Suprapubic skin (tissue), 4 donors: ENCODE measurements around the gene TMEM208. TPM values are rescaled to one million over a fixed set of nuclear protein-coding genes. Genes with fewer than 3 reads are reported as not detected.
A peak's percentile ranks its signal among the peaks of the same experiment; 100 is the strongest.

Experiments
- DNase-seq, 2 donors: peaks; one replicate each; pipeline ENCODE4 v3.0.0-alpha.2; 2019; ENCODE audit warnings: low spot score in 2 of 2
- H3K27ac ChIP-seq: fragments of 200-600 bp; sonication (generic); one replicate; pipeline ENCODE4 v1.5.1; 2019
- H3K27me3 ChIP-seq: fragments of 200-600 bp; sonication (generic); one replicate; pipeline ENCODE4 v1.5.1; 2019
- H3K36me3 ChIP-seq: fragments of 200-600 bp; sonication (generic); one replicate; pipeline ENCODE4 v1.5.1; 2019
- H3K4me1 ChIP-seq: fragments of 200-600 bp; sonication (generic); one replicate; pipeline ENCODE4 v1.5.1; 2019
- H3K4me3 ChIP-seq: fragments of 200-600 bp; sonication (generic); one replicate; pipeline ENCODE4 v1.5.1; 2019; ENCODE audit warnings: mild to moderate bottlenecking
- H3K9me3 ChIP-seq: fragments of 200-600 bp; sonication (generic); one replicate; pipeline ENCODE4 v1.5.1; 2019
- EP300 ChIP-seq: sonication (generic); formaldehyde crosslinking; IDR thresholded peaks from one replicate; pipeline ENCODE4 v1.6.1; 2017; ENCODE audit warnings: antibody characterized with exemption
- POLR2A ChIP-seq, 2 donors: fragments of 450-650 bp; IDR thresholded peaks; one replicate each; pipeline ENCODE4 v1.6.1; 2017; ENCODE audit warnings: antibody characterized with exemption in 2 of 2, mild to moderate bottlenecking in 2 of 2, moderate library complexity in 2 of 2
- POLR2AphosphoS5 ChIP-seq, 3 donors: sonication (generic); formaldehyde crosslinking; IDR thresholded peaks; one replicate each; pipeline ENCODE4 v1.6.1; 2017; ENCODE audit warnings: antibody characterized with exemption in 3 of 3
- WGBS: methylation state at CpG from one replicate; pipeline ENCODE4 v1.1.5; 2018; 5-methylcytosine and 5-hydroxymethylcytosine counted together
- total RNA-seq, 4 donors: library from RNA; depleted of rRNA; stranded (reverse); fragments of >200 nt; gene quantifications; one replicate each; pipeline ENCODE4 v1.1.0, GENCODE V29; 2016
- TF ChIP-seq, protein P1 (sequence below), 2 donors: fragments of 200-600 bp in 1 of 2; fragments of 450-650 bp in 1 of 2; sonication (generic) in 1 of 2; IDR thresholded peaks; one replicate each; pipeline ENCODE4 v1.5.1; 2016 to 2019; ENCODE audit warnings: antibody characterized with exemption in 2 of 2, mild to moderate bottlenecking in 1 of 2, moderate library complexity in 1 of 2

TMEM208 gene
- total RNA-seq, 4 donors from 2014 or later: 32.8 to 46.8 (median 40.0) TPM

DNA sequence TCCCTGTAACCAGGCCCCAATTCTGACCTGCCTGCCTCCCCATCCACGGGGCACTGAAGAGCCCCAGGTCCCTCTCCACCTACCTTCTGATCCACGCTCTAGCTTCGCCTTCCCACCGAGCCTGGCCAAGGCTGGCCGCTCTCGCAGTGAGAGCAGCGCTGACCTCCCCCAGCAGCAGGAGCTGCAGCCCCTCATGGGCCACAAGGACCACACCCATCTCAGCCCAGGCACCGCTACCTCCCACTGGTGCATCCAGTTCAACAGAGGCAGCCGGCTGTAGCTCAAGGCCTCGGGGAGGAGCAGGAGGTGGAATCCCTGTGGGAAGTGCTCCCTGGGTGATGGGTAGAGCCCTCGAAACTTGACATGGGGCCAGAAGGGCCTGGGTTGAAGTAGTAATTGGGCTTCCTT lies 44.0 kb downstream of the TMEM208 start:
- no peak overlapping the region for H3K27ac ChIP-seq
- 85% methylated on average over 11 of the region's 11 CpGs for WGBS
- TF ChIP-seq EP300: no peak
- TF ChIP-seq POLR2AphosphoS5 (IDR thresholded peaks at IDR 0.05): no peak
- TF ChIP-seq, protein P1, sequence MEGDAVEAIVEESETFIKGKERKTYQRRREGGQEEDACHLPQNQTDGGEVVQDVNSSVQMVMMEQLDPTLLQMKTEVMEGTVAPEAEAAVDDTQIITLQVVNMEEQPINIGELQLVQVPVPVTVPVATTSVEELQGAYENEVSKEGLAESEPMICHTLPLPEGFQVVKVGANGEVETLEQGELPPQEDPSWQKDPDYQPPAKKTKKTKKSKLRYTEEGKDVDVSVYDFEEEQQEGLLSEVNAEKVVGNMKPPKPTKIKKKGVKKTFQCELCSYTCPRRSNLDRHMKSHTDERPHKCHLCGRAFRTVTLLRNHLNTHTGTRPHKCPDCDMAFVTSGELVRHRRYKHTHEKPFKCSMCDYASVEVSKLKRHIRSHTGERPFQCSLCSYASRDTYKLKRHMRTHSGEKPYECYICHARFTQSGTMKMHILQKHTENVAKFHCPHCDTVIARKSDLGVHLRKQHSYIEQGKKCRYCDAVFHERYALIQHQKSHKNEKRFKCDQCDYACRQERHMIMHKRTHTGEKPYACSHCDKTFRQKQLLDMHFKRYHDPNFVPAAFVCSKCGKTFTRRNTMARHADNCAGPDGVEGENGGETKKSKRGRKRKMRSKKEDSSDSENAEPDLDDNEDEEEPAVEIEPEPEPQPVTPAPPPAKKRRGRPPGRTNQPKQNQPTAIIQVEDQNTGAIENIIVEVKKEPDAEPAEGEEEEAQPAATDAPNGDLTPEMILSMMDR (IDR thresholded peaks at IDR 0.05): no peak
- no peak for TF ChIP-seq POLR2A (IDR thresholded peaks at IDR 0.05)
- H3K4me3 ChIP-seq: no peak overlapping the region
- no peaks in the 10 kb centered on the region for H3K27me3 ChIP-seq
- peaks cover 7% of the 10 kb centered on the region for H3K36me3 ChIP-seq
- H3K9me3 ChIP-seq: no peaks in the 10 kb centered on the region
- no peak for DNase-seq
- no peaks in the 10 kb centered on the region for H3K4me1 ChIP-seq

DNA sequence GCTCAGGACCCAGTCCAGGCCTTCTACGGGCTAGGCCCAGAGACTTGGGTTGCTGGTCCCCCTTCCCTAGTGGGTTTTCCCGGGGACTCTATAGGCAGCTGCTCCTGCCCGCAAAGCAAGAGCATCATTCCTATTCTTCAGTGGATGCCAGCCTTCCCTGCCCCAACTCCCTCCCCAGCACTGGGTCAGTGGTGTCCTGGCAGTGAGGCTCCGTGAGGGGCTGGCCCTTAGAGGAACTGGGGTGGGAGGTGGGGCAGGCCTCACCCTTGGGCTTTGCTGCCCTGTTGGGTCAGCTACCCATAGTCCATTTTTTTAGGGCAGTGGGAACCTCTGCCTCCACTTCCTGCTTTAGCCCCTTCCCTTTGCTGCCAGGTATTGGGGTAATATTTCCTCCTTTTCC lies 44.5 kb downstream of the TMEM208 start:
- H3K9me3 ChIP-seq: no peaks in the 10 kb centered on the region
- TF ChIP-seq POLR2A (IDR thresholded peaks at IDR 0.05) (no peak), POLR2AphosphoS5 (IDR thresholded peaks at IDR 0.05) (no peak), EP300 (no peak)
- TF ChIP-seq, protein P1 (IDR thresholded peaks at IDR 0.05): no peak
- no peaks in the 10 kb centered on the region for H3K27me3 ChIP-seq
- no peak for DNase-seq
- H3K4me3 ChIP-seq: no peak overlapping the region
- 98% methylated on average over 4 of the region's 4 CpGs for WGBS
- H3K4me1 ChIP-seq: no peaks in the 10 kb centered on the region
- no peak overlapping the region for H3K27ac ChIP-seq
- peaks cover 13% of the 10 kb centered on the region for H3K36me3 ChIP-seq

DNA sequence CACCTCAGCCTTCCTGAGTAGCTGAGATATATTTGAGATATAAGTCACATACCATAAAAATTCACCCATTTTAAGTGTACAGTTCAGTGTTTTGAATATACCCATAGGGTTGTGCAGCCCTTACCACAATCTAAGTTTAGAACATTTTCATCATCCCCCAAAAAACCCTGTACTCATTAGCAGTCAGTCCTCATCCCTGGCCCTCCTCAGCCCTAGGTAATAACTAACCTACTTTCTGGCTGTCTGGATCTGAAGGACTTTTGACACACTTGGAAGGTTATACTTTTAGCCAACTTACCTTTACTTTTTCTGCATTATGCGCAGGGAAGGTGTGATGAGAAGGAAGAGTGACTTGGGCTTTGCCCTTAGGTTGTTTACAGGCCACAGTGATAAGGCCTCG lies 48.4 kb downstream of the TMEM208 start:
- Histone ChIP-seq H3K27ac (no peak overlapping the region), H3K9me3 (no peaks in the 10 kb centered on the region), H3K4me1 (peaks cover 34% of the 10 kb centered on the region), H3K4me3 (no peak overlapping the region), H3K27me3 (no peaks in the 10 kb centered on the region), H3K36me3 (peaks cover 13% of the 10 kb centered on the region)
- 92% methylated on average over 2 of the region's 2 CpGs for WGBS
- no peak for DNase-seq
- TF ChIP-seq, protein P1 (IDR thresholded peaks at IDR 0.05): no peak
- TF ChIP-seq EP300 (no peak), POLR2A (IDR thresholded peaks at IDR 0.05) (no peak), POLR2AphosphoS5 (IDR thresholded peaks at IDR 0.05) (no peak)

DNA sequence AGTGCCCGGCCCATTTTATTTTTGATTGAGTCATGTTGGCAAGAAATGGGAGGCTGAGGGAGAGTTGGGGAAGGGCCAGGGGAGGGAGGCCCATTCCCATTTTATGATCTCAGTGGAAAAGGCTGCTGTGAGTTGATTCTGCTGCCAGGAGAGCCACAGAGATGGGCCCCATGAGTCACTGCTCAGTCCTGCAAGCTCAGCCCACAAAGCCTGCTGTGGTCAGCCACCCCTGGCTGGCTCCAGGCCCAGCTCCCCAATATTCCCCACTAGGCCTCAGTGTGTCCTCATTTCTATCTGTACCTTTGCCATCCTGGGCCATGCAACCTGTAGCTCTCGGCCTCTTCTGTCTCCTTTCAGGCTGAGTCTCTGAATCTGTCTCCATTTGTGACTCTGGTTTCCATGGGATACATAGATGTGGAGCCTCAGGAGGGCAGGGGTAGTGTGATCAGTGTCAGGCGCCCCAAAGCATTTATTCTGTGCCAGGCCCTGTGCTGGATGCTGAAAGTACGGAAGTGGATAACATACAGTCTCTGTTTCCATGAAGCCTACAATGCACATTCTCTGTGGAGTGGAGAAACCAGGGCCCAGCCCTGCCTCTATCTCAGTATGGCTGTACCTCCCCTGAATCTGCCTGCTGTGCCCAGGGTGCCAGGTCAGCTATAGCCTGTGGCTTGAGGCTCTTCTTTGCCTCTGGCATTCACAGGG lies 50.5 kb downstream of the TMEM208 start:
- 70% methylated on average over 4 of the region's 4 CpGs for whole genome bisulfite sequencing
- Histone ChIP-seq H3K9me3 (no peaks in the 10 kb centered on the region), H3K27ac (peak overlapping the region; percentile 79), H3K4me3 (peak overlapping the region; percentile 74), H3K36me3 (peaks cover 13% of the 10 kb centered on the region), H3K27me3 (no peaks in the 10 kb centered on the region), H3K4me1 (peaks cover 36% of the 10 kb centered on the region)
- no peak for TF ChIP-seq POLR2AphosphoS5 (IDR thresholded peaks at IDR 0.05)
- no peak for TF ChIP-seq POLR2A (IDR thresholded peaks at IDR 0.05)
- no peak for DNase-seq

DNA sequence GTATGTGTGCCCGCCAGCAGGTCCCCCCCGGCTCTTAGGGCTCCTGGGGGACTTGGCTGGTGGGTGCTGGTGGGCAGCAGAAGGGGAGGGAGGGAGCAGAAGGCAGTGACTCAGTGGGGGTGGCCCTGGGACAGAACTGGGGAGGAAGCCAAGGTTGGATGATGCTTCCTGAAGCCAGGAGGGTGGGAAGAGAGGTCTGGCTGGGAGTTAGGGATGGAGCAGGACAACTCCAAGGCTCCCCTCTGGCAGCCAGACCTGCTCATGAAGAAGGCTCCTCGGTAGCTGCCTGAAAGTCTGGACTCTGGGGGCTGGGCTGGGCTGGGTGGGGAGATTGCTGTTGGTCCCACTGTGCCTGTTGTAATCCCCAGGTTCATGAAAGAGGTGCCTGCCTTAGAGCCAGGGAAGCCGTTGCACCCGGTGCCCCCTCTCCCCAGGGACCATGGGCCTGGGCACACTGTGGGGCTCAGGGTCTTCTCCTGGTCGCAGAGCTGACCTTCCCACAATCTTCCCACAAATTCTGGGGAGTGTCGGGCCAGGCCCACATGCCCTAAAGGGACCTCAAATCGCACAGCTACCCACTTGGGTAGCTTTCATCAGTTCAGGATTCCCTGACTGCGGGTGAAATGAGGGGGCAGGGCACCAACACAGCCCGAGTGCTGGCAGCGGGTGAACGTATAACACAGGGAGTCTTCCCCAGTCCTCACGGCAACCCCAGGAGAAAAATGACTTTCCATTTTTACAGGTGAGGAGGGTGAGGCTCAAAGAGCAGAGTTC lies 51.3 kb downstream of the TMEM208 start:
- Histone ChIP-seq H3K4me3 (peak overlapping the region; percentile 74), H3K27ac (peak overlapping the region; percentile 79), H3K36me3 (peaks cover 17% of the 10 kb centered on the region), H3K27me3 (no peaks in the 10 kb centered on the region), H3K9me3 (no peaks in the 10 kb centered on the region), H3K4me1 (peaks cover 36% of the 10 kb centered on the region)
- DNase-seq: no peak
- WGBS: 33% methylated on average over 11 of the region's 13 CpGs
- TF ChIP-seq EP300 (no peak), POLR2A (IDR thresholded peaks at IDR 0.05) (no peak), POLR2AphosphoS5 (IDR thresholded peaks at IDR 0.05) (no peak)
- TF ChIP-seq, protein P1 (IDR thresholded peaks at IDR 0.05): no peak

Other genes with a start within 250 kb of the TMEM208 start
- gene CES4A, start 238.5 kb upstream of the TMEM208 start, total RNA-seq: 100 to 1,000 TPM in 2 of 4 donors, 10 to 100 TPM in 2; 47.2 to 148 (median 99.9) TPM
- gene CBFB, start 198.0 kb upstream of the TMEM208 start, total RNA-seq: 10 to 100 TPM; 28.2 to 68.3 (median 46.6) TPM
- 10 to 100 TPM; 44.0 to 60.9 (median 53.1) TPM for gene PHAF1, start 117.2 kb upstream of the TMEM208 start, total RNA-seq
- 1 to 10 TPM; 7.5 to 9.7 (median 9.0) TPM for gene B3GNT9, start 76.1 kb upstream of the TMEM208 start, total RNA-seq
- gene TRADD, start 67.2 kb upstream of the TMEM208 start, total RNA-seq: 10 to 100 TPM; 25.9 to 34.4 (median 28.7) TPM
- 100 to 1,000 TPM in 1 of 4 donors, 10 to 100 TPM in 3; 45.0 to 134 (median 58.8) TPM for gene FBXL8, start 67.2 kb upstream of the TMEM208 start, total RNA-seq
- 100 to 1,000 TPM in 2 of 4 donors, 10 to 100 TPM in 2; 56.5 to 351 (median 102) TPM for gene HSF4, start 62.4 kb upstream of the TMEM208 start, total RNA-seq
- gene NOL3, start 56.6 kb upstream of the TMEM208 start, total RNA-seq: 100 to 1,000 TPM in 2 of 4 donors, 10 to 100 TPM in 2; 64.3 to 116 (median 90.5) TPM
- gene MATCAP1, start 43.2 kb upstream of the TMEM208 start, total RNA-seq: 10 to 100 TPM; 14.2 to 30.0 (median 17.3) TPM
- gene EXOC3L1, start 37.0 kb upstream of the TMEM208 start, total RNA-seq: 1 to 10 TPM in 3 of 4 donors, under 1 TPM in 1; 0.45 to 2.0 (median 1.9) TPM
- gene E2F4, start 35.0 kb upstream of the TMEM208 start, total RNA-seq: 100 to 1,000 TPM in 1 of 4 donors, 10 to 100 TPM in 3; 92.6 to 106 (median 96.8) TPM
- 10 to 100 TPM; 48.0 to 77.6 (median 56.7) TPM for gene ELMO3, start 28.0 kb upstream of the TMEM208 start, total RNA-seq
- gene FHOD1, start 20.4 kb downstream of the TMEM208 start, total RNA-seq: 10 to 100 TPM in 3 of 4 donors, 1 to 10 TPM in 1; 7.7 to 28.8 (median 15.3) TPM
- under 1 TPM; 0.26 to 0.64 (median 0.43) TPM for gene SLC9A5, start 21.8 kb downstream of the TMEM208 start, total RNA-seq
- gene PLEKHG4, start 52.4 kb downstream of the TMEM208 start, total RNA-seq: 10 to 100 TPM; 13.8 to 36.8 (median 26.9) TPM
- gene KCTD19, start 99.6 kb downstream of the TMEM208 start, total RNA-seq: under 1 TPM in 1 of 4 donors, not detected in 3; 0.25 TPM
- under 1 TPM in 2 of 4 donors, not detected in 2; 0.42 to 0.56 TPM for gene LRRC36, start 99.7 kb downstream of the TMEM208 start, total RNA-seq
- 100 to 1,000 TPM in 3 of 4 donors, 10 to 100 TPM in 1; 47.6 to 182 (median 121) TPM for gene TPPP3, start 166.4 kb downstream of the TMEM208 start, total RNA-seq
- 10 to 100 TPM; 14.0 to 31.0 (median 23.8) TPM for gene ZDHHC1, start 189.3 kb downstream of the TMEM208 start, total RNA-seq
- gene HSD11B2, start 204.0 kb downstream of the TMEM208 start, total RNA-seq: 100 to 1,000 TPM in 1 of 4 donors, 10 to 100 TPM in 3; 45.6 to 164 (median 69.1) TPM